GM12875 (cell line): ENCODE data around the gene ANGPTL2.

ENCODE experiments used
- H3K4me3 ChIP-seq: one replicate; pipeline ENCODE4 v1.5.1; 2011; ENCODE audit warnings: low read depth, low read length, control low read depth
- TF ChIP-seq, protein P1 (sequence below): IDR thresholded peaks from 2 replicates; pipeline ENCODE4 v1.5.1; 2011; ENCODE audit warnings: low read depth, mild to moderate bottlenecking, control low read depth, inconsistent platforms, low read length, moderate library complexity, borderline replicate concordance; ENCODE audit not compliant: insufficient read depth

The ANGPTL2 gene

GRCh38 chr9:127092041-127092608 is 30.3 kb downstream of the ANGPTL2 start:
- TF ChIP-seq, protein P1, sequence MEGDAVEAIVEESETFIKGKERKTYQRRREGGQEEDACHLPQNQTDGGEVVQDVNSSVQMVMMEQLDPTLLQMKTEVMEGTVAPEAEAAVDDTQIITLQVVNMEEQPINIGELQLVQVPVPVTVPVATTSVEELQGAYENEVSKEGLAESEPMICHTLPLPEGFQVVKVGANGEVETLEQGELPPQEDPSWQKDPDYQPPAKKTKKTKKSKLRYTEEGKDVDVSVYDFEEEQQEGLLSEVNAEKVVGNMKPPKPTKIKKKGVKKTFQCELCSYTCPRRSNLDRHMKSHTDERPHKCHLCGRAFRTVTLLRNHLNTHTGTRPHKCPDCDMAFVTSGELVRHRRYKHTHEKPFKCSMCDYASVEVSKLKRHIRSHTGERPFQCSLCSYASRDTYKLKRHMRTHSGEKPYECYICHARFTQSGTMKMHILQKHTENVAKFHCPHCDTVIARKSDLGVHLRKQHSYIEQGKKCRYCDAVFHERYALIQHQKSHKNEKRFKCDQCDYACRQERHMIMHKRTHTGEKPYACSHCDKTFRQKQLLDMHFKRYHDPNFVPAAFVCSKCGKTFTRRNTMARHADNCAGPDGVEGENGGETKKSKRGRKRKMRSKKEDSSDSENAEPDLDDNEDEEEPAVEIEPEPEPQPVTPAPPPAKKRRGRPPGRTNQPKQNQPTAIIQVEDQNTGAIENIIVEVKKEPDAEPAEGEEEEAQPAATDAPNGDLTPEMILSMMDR, result no peak
- no peak overlapping the region for H3K4me3 ChIP-seq

DNA sequence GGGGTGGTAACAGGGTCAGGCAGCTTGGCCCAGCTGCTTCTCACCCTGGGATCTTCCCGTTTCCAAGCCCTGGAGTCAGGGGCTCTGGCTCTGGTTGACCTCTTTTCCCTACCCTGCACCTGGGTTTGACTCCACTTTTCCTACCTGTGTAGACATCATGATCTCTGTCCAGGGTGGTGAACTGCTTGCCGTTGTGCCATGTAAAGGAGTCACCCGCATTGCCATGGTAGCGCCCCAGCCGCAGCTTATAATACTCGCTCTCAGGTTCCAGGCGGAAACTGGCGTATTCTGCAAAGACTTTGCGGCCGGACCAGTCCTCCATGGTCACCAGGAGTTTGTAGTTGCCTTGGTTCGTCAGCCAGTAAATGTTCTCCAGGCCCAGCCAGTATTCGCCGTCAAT is 30.9 kb downstream of the ANGPTL2 start:
- no peak overlapping the region for H3K4me3 ChIP-seq
- TF ChIP-seq, protein P1, result no peak

DNA sequence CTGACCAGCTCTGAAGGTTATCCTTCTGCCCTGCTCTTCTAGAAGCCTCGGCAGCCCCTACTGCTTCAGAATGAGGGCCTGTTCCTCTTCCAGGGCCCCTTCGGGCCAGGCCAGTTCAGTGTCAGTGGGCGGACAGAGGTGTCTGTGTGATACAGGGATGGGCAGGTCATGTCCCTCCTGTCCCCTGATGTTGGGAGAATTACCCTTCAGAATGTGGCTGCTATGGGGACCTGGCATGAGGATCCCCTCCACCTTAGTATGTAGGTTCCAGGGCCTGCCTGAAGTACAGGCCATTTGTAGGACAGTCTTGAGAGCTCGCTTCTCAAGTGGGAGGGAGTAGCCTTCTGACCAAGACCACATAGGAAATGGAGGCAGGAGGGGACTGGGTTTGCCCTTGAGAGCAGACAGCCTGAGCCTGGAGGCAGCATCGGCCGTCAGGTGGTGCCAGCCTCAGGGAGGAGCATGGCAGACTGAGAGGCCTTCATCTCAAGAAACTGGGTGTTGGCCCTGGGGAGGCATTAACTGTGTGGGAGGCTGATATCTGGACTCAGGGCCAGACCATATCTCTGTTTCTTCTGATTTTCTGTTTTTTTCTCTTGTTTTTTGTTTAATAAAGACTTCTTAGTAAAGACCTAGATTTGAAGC is 32.0 kb downstream of the ANGPTL2 start:
- TF ChIP-seq, protein P1, result no peak
- no peak overlapping the region for H3K4me3 ChIP-seq

- TF ChIP-seq, protein P1, result no peak
- no peak overlapping the region for H3K4me3 ChIP-seq
Measured at GRCh38 chr9:127089631-127090081, 32.8 kb downstream of the ANGPTL2 start.

GRCh38 chr9:127088724-127089615 is 33.5 kb downstream of the ANGPTL2 start:
- TF ChIP-seq, protein P1, result no peak
- no peak overlapping the region for H3K4me3 ChIP-seq

GRCh38 chr9:127087836-127088235 is 34.6 kb downstream of the ANGPTL2 start:
- TF ChIP-seq, protein P1, result no peak
- H3K4me3 ChIP-seq, result no peak overlapping the region
